Ovary (tissue), 3 donors: Measurements from ENCODE around the gene ADAMTSL5.

Experiments used
- POLR2A ChIP-seq: fragments of 450-650 bp; IDR thresholded peaks from one replicate; pipeline ENCODE4 v1.6.1; 2017; ENCODE audit warnings: antibody characterized with exemption, mild to moderate bottlenecking, moderate library complexity
- TF ChIP-seq, protein P1 (sequence below), 3 donors: fragments of 450-650 bp in 2 of 3; fragments of 200-600 bp in 1 of 3; IDR thresholded peaks; one replicate each; pipeline versions ENCODE4 v1.5.1 to v1.8.0; 2016 to 2022; ENCODE audit warnings: antibody characterized with exemption in 3 of 3, mild to moderate bottlenecking in 1 of 3
- donor health status: DM: no; HTN: no; CAD: no.

GRCh38 chr19:1502433-1503088 lies 10.3 kb downstream of the ADAMTSL5 start:
- TF ChIP-seq, protein P1, sequence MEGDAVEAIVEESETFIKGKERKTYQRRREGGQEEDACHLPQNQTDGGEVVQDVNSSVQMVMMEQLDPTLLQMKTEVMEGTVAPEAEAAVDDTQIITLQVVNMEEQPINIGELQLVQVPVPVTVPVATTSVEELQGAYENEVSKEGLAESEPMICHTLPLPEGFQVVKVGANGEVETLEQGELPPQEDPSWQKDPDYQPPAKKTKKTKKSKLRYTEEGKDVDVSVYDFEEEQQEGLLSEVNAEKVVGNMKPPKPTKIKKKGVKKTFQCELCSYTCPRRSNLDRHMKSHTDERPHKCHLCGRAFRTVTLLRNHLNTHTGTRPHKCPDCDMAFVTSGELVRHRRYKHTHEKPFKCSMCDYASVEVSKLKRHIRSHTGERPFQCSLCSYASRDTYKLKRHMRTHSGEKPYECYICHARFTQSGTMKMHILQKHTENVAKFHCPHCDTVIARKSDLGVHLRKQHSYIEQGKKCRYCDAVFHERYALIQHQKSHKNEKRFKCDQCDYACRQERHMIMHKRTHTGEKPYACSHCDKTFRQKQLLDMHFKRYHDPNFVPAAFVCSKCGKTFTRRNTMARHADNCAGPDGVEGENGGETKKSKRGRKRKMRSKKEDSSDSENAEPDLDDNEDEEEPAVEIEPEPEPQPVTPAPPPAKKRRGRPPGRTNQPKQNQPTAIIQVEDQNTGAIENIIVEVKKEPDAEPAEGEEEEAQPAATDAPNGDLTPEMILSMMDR (IDR thresholded peaks at IDR 0.05) = no peak
- TF ChIP-seq POLR2A = no peak
